Mucosa of descending colon (tissue), 3 donors: ENCODE measurements around the gene TRAT1. TPM values are rescaled to one million over a fixed set of nuclear protein-coding genes. Genes with fewer than 3 reads are reported as not detected.

ENCODE experiments used
- ATAC-seq: fragments of 200-7000 bp; cut with Tn5 transposase; one replicate; pipeline ENCODE4 v1.9.1; 2020; ENCODE audit warnings: mild to moderate bottlenecking, moderate library complexity
- DNase-seq, 3 donors: peaks; one replicate each; pipeline ENCODE4 v3.0.0-alpha.2; 2020
- H3K36me3 ChIP-seq: fragments of 200-600 bp; one replicate; pipeline ENCODE4 v1.8.0; 2021; ENCODE audit warnings: low read depth, mild to moderate bottlenecking
- H3K4me1 ChIP-seq: fragments of 200-600 bp; one replicate; pipeline ENCODE4 v1.8.0; 2021; ENCODE audit warnings: low read depth, mild to moderate bottlenecking
- H3K4me3 ChIP-seq: fragments of 200-600 bp; one replicate; pipeline ENCODE4 v1.8.0; 2021; ENCODE audit warnings: mild to moderate bottlenecking
- H3K9me3 ChIP-seq: fragments of 200-600 bp; one replicate; pipeline ENCODE4 v1.8.0; 2021; ENCODE audit warnings: mild to moderate bottlenecking
- CTCF ChIP-seq: fragments of 200-600 bp; IDR thresholded peaks from one replicate; pipeline ENCODE4 v1.8.0; 2022; ENCODE audit warnings: antibody characterized with exemption, mild to moderate bottlenecking
- intact Hi-C, 2 donors: fragments of 100-400 bp; cut with DNase I in 1 of 2; cut with micrococcal nuclease in 1 of 2; formaldehyde crosslinking; loops; one replicate each; pipeline versions ENCODE4 v1.11.0 to v1.11.1; 2022; cut with DNase I, micrococcal nuclease
- long read RNA-seq, 2 donors: library from polyadenylated mRNA; unstranded; transcript quantifications; one replicate each; pipeline ENCODE4 v2.0.0, GENCODE V29; 2019 to 2021
- total RNA-seq, 3 donors: library from RNA; stranded (reverse); fragmentation: NEBNext Ultra II Directional in 2 of 3; extraction: Animal tissue kit (Norgen Biotek cat#: 25700) in 2 of 3; gene quantifications; one replicate each; pipeline versions ENCODE4 v1.2.1 to v1.2.4, GENCODE V29; 2021 to 2023
- donor health status: DM: no; HTN: no; CAD: no; lungs with moderate emphysema.
- donor health status: DM: no; HTN: no; CAD: no.
- donor health status: DM: no; HTN: yes; CAD: no.

The TRAT1 gene
- total RNA-seq, result 1 to 10 TPM in 1 of 3 donors, under 1 TPM in 2; 0.60 to 1.3 (median 0.78) TPM
- long read RNA-seq, donor 1, result 0 reads
- long read RNA-seq, donor 2, partial matches to known transcripts, result 0 of 2 reads
- long read RNA-seq, donor 2, other reads (novel, unspliced or antisense), result 0 of 2 reads

- ATAC-seq (peak; percentile 30), DNase-seq (no peak)
- no peaks in the 10 kb centered on the region for H3K4me1 ChIP-seq
- TF ChIP-seq CTCF, result no peak
- H3K36me3 ChIP-seq, result no peaks in the 10 kb centered on the region
- intact Hi-C loops, result no loop called here
- H3K9me3 ChIP-seq, result no peaks in the 10 kb centered on the region
- H3K4me3 ChIP-seq, result no peak within 1 kb of the TSS
These were observed at the start of gene TRAT1 for GRCh38 chr3:108822123-108822897. Gene TRAT1, plus strand, starts transcription at chr3:108822786. Its CDS starts 142 bp downstream, at chr3:108822928.

GRCh38 chr3:108775649-108776048 is 46.9 kb upstream of the TRAT1 start:
- H3K4me1 ChIP-seq, result no peaks in the 10 kb centered on the region
- no peaks in the 10 kb centered on the region for H3K9me3 ChIP-seq
- DNase-seq (no peak), ATAC-seq (no peak)
- no peak overlapping the region for H3K4me3 ChIP-seq
- intact Hi-C loops, result no loop called here
- no peaks in the 10 kb centered on the region for H3K36me3 ChIP-seq
- no peak for TF ChIP-seq CTCF

- H3K4me3 ChIP-seq, result no peak overlapping the region
- intact Hi-C loops, result no loop called here
- H3K4me1 ChIP-seq, result no peaks in the 10 kb centered on the region
- H3K36me3 ChIP-seq, result no peaks in the 10 kb centered on the region
- H3K9me3 ChIP-seq, result no peaks in the 10 kb centered on the region
- DNase-seq (no peak), ATAC-seq (no peak)
- no peak for TF ChIP-seq CTCF
These were observed 43.1 kb upstream of the TRAT1 start for GRCh38 chr3:108779496-108779895.

- no peaks in the 10 kb centered on the region for H3K36me3 ChIP-seq
These were observed 42.4 kb upstream of the TRAT1 start for GRCh38 chr3:108780235-108780634.

GRCh38 chr3:108791473-108791872 is 31.1 kb upstream of the TRAT1 start:
- no peak for TF ChIP-seq CTCF
- Histone ChIP-seq H3K4me1 (no peaks in the 10 kb centered on the region), H3K36me3 (no peaks in the 10 kb centered on the region), H3K9me3 (no peaks in the 10 kb centered on the region), H3K4me3 (no peak overlapping the region)
- intact Hi-C loops, result no loop called here
- DNase-seq, result no peak
- ATAC-seq, result peak; percentile 60

More at GRCh38 chr3:108780235-108780634, 42.4 kb upstream of the TRAT1 start:
- DNase-seq, result peak in 1 of 3 donors; percentile 48
- H3K9me3 ChIP-seq, result no peaks in the 10 kb centered on the region
- H3K4me3 ChIP-seq, result no peak overlapping the region
- peak; percentile 14 for ATAC-seq
- no peaks in the 10 kb centered on the region for H3K4me1 ChIP-seq
- intact Hi-C loops, result no loop called here
- no peak for TF ChIP-seq CTCF
